HG03460 (cell line): ENCODE measurements around the gene TCEAL1.
"Not testable (repeated sequence)": the region's sequence is repeated elsewhere in the genome, so short reads cannot be mapped to it uniquely, and the experiment has no call there.

Source experiments
- ATAC-seq: cut with Tn5 transposase; IDR thresholded peaks from one replicate; pipeline ENCODE4 v1.9.1; 2021; ENCODE audit not compliant: unreplicated experiment

Gene TCEAL1

GRCh38 chrX:103631145-103631544 lies 2.4 kb downstream of the TCEAL1 start:
- no peak for ATAC-seq

GRCh38 chrX:103635436-103635835 lies 6.7 kb downstream of the TCEAL1 start:
- ATAC-seq: no peak

- ATAC-seq: no peak
Measured at GRCh38 chrX:103637604-103638338, 9.0 kb downstream of the TCEAL1 start.

- ATAC-seq: not testable (repeated sequence)
Measured at GRCh38 chrX:103638479-103639346, 9.9 kb downstream of the TCEAL1 start.

- ATAC-seq: no peak
Measured at GRCh38 chrX:103640401-103641155, 11.8 kb downstream of the TCEAL1 start.

- ATAC-seq: no peak
Measured at GRCh38 chrX:103644125-103644524, 15.3 kb downstream of the TCEAL1 start.

GRCh38 chrX:103647630-103648029 lies 18.9 kb downstream of the TCEAL1 start:
- ATAC-seq: no peak

GRCh38 chrX:103651151-103651773 lies 22.5 kb downstream of the TCEAL1 start:
- no peak for ATAC-seq

- ATAC-seq: not testable (repeated sequence)
Measured at GRCh38 chrX:103655230-103656000, 26.6 kb downstream of the TCEAL1 start.

- no peak for ATAC-seq
Measured at GRCh38 chrX:103656617-103657016, 27.8 kb downstream of the TCEAL1 start.

GRCh38 chrX:103657066-103657465 lies 28.3 kb downstream of the TCEAL1 start:
- not testable (repeated sequence) for ATAC-seq

- ATAC-seq: no peak
Measured at GRCh38 chrX:103658681-103659433, 30.1 kb downstream of the TCEAL1 start.

GRCh38 chrX:103659460-103659859 lies 30.7 kb downstream of the TCEAL1 start:
- not testable (repeated sequence) for ATAC-seq

- no peak for ATAC-seq
Measured at GRCh38 chrX:103663981-103664762, 35.4 kb downstream of the TCEAL1 start.

GRCh38 chrX:103666202-103667107 lies 37.7 kb downstream of the TCEAL1 start:
- no peak for ATAC-seq

GRCh38 chrX:103669745-103670144 lies 41.0 kb downstream of the TCEAL1 start:
- no peak for ATAC-seq
